Gastroesophageal sphincter (tissue), 3 donors: ENCODE results near the gene GPR173.

ENCODE experiments used
- CTCF ChIP-seq, 4 experiments: fragments of 200-600 bp in 2 of 4; fragments of 450-650 bp in 2 of 4; sonication (generic) in 1 of 4; IDR thresholded peaks; one replicate each; pipeline ENCODE4 v1.5.1; 2017 to 2019; ENCODE audit warnings: antibody characterized with exemption in 4 of 4, mild to moderate bottlenecking in 2 of 4, moderate library complexity in 2 of 4
- POLR2A ChIP-seq, 2 donors: fragments of 450-650 bp; IDR thresholded peaks; one replicate each; pipeline ENCODE4 v1.6.1; 2017; ENCODE audit warnings: antibody characterized with exemption in 2 of 2, mild to moderate bottlenecking in 2 of 2, moderate library complexity in 1 of 2
- POLR2AphosphoS5 ChIP-seq: sonication (generic); formaldehyde crosslinking; IDR thresholded peaks from one replicate; pipeline ENCODE4 v1.6.1; 2017; ENCODE audit warnings: antibody characterized with exemption

DNA sequence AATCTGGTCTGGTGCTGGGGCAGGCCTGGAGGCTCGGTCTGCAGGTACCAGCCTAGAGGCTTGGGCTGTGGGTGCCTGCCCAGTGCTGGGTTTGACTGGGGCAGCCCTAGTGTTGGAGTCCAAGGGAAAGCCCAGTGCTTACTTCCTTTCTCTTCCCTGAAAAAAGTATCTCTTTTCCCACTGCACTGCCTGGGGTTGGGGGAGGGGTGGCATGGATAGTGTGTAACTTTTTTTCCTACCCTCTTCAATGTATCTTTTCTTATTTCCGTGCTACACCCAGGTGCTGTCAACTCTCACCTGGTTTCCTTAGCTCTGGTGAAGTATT is 66.9 kb downstream of the GPR173 start:
- TF ChIP-seq CTCF (IDR thresholded peaks at IDR 0.05) (no peak), POLR2A (IDR thresholded peaks at IDR 0.05) (no peak), POLR2AphosphoS5 (no peak)
